Measurements from ENCODE around the gene KLHL8. TPM values are rescaled to one million over a fixed set of nuclear protein-coding genes. Genes with fewer than 3 reads are reported as not detected.

The KLHL8 gene
- total RNA-seq, 1 experiment from 2014 or later, result 24.2 TPM

GRCh38 chr4:87258677-87259076, 38.3 kb upstream of the KLHL8 start (continued):
- TF ChIP-seq ZNF274 (IDR thresholded peaks at IDR 0.05; ENCODE audit: low read depth, low read length) (no peak), CBX3 (IDR thresholded peaks at IDR 0.05; ENCODE audit: low read depth) (no peak)

- DNase-seq (ENCODE audit: low read depth, low spot score) (no peak), ATAC-seq (no peak)
- H2AFZ ChIP-seq (ENCODE audit: low read depth, low read length, poor library complexity, severe bottlenecking), result no peak overlapping the region
- H3K79me2 ChIP-seq (ENCODE audit: insufficient read depth, low read length), result no peaks in the 10 kb centered on the region
- H3K27me3 ChIP-seq (ENCODE audit: insufficient read depth, low read length), result no peaks in the 10 kb centered on the region
- H3K4me1 ChIP-seq (ENCODE audit: control insufficient read depth in 1 of 2, insufficient read depth in 2 of 2, low read length in 2 of 2), result no peaks in the 10 kb centered on the region
- intact Hi-C loops (cut with micrococcal nuclease), result no loop called here
- H3K27ac ChIP-seq (ENCODE audit: low read depth, low read length), result no peak overlapping the region
- H3K36me3 ChIP-seq (ENCODE audit: control insufficient read depth in 1 of 2, insufficient read depth in 2 of 2, low read length in 2 of 2), result no peaks in the 10 kb centered on the region
- no peak overlapping the region for H3K9ac ChIP-seq (ENCODE audit: low read length)
- H3K9me3 ChIP-seq (ENCODE audit: control insufficient read depth in 1 of 2, insufficient read depth in 1 of 2, low read depth in 1 of 2, low read length in 2 of 2), result no peaks in the 10 kb centered on the region
- BruUV-seq (replicated peaks), result no TSS peak
- ChIA-PET CTCF (no interaction called here), RAD21 (ENCODE audit: low non-redundant PET in 1 of 2, low total read pairs in 2 of 2, uncharacterized antibody in 2 of 2, unreplicated experiment in 2 of 2) (no interaction called here), POLR2A (no interaction called here)
- H3K4me3 ChIP-seq (replicated peaks in 1 of 2; ENCODE audit: low read depth in 1 of 2, low read length in 2 of 2), result no peak overlapping the region
- H3K9me2 ChIP-seq (ENCODE audit: insufficient read depth), result no peaks in the 10 kb centered on the region
- H3K4me2 ChIP-seq (ENCODE audit: low read length), result no peak overlapping the region
- TF ChIP-seq CTCF (IDR thresholded peaks at IDR 0.05 in 2 of 3, conservative IDR thresholded peaks at IDR 0.05 in 1 of 3; ENCODE audit: borderline replicate concordance in 1 of 3, insufficient read depth in 1 of 3, low read depth in 2 of 3, low read length in 2 of 3), result no peak
- no peak for TF ChIP-seq ELF1 (IDR thresholded peaks at IDR 0.05; ENCODE audit: borderline replicate concordance, low read depth)
- TF ChIP-seq EZH2phosphoT487 (IDR thresholded peaks at IDR 0.05; ENCODE audit: borderline replicate concordance), result no peak
- TF ChIP-seq, protein P1, sequence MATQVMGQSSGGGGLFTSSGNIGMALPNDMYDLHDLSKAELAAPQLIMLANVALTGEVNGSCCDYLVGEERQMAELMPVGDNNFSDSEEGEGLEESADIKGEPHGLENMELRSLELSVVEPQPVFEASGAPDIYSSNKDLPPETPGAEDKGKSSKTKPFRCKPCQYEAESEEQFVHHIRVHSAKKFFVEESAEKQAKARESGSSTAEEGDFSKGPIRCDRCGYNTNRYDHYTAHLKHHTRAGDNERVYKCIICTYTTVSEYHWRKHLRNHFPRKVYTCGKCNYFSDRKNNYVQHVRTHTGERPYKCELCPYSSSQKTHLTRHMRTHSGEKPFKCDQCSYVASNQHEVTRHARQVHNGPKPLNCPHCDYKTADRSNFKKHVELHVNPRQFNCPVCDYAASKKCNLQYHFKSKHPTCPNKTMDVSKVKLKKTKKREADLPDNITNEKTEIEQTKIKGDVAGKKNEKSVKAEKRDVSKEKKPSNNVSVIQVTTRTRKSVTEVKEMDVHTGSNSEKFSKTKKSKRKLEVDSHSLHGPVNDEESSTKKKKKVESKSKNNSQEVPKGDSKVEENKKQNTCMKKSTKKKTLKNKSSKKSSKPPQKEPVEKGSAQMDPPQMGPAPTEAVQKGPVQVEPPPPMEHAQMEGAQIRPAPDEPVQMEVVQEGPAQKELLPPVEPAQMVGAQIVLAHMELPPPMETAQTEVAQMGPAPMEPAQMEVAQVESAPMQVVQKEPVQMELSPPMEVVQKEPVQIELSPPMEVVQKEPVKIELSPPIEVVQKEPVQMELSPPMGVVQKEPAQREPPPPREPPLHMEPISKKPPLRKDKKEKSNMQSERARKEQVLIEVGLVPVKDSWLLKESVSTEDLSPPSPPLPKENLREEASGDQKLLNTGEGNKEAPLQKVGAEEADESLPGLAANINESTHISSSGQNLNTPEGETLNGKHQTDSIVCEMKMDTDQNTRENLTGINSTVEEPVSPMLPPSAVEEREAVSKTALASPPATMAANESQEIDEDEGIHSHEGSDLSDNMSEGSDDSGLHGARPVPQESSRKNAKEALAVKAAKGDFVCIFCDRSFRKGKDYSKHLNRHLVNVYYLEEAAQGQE (IDR thresholded peaks at IDR 0.05; ENCODE audit: low read depth), result no peak
- TF ChIP-seq JUND (IDR thresholded peaks at IDR 0.05), result no peak
- no peak for TF ChIP-seq ZFX (IDR thresholded peaks at IDR 0.05)
- no peak for TF ChIP-seq ZNF274 (IDR thresholded peaks at IDR 0.05; ENCODE audit: low read depth, low read length)
- TF ChIP-seq SP1 (IDR thresholded peaks at IDR 0.05; ENCODE audit: low read depth), result no peak
- TF ChIP-seq POLR2A (IDR thresholded peaks at IDR 0.05; ENCODE audit: borderline replicate concordance, extremely low read depth, insufficient read depth, insufficient read length), result no peak
- no peak for TF ChIP-seq CBX3 (IDR thresholded peaks at IDR 0.05; ENCODE audit: low read depth)
- no peak for TF ChIP-seq CEBPB (IDR thresholded peaks at IDR 0.05; ENCODE audit: low read depth)
- no peaks in the 10 kb centered on the region for H4K20me1 ChIP-seq (ENCODE audit: insufficient read depth)
Measured at GRCh38 chr4:87257523-87257922, 37.1 kb upstream of the KLHL8 start.

All from HCT116 (cell line).